ENCODE measurements around the gene EIF4G1.

EIF4G1 gene

DNA sequence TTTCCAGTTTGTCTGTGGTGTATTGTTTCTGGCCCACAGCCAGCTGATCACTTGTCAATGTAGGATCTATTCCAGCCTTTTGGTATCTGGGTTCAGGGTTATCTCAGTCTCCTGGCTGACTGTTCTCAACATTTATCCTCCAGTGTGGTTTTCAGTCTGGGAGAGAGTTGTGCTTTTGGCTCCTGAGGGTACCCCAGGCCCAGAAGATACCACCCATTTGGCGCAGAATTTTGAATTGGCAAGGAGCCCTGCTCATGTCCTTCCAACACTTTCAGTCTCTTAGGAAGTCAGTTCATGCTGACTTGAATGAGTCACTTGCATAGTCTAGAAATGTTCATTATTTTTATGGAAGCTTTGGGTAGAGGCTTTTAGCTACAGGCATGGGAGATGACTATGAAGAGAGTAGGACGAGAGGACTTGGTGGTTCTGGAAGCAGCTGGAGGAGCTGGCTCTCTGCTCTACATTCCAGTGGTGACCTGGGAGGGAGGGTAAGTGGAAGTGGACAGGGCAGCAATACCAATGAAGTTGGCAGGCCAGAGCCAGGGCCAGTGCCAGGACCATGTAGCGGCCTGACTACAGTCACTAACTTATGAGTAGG is 54.3 kb downstream of the EIF4G1 start:
- no peak overlapping the region for H3K4me3 Mint-ChIP-seq
- peaks cover 20% of the 10 kb centered on the region for H3K4me1 Mint-ChIP-seq (ENCODE audit: low read depth)
- H3K27ac Mint-ChIP-seq: no peak overlapping the region
- peaks cover 46% of the 10 kb centered on the region for H3K36me3 Mint-ChIP-seq (ENCODE audit: low read depth)
- H3K27me3 Mint-ChIP-seq (ENCODE audit: low read depth): peaks cover 2% of the 10 kb centered on the region
- H3K9me3 Mint-ChIP-seq: no peaks in the 10 kb centered on the region

DNA sequence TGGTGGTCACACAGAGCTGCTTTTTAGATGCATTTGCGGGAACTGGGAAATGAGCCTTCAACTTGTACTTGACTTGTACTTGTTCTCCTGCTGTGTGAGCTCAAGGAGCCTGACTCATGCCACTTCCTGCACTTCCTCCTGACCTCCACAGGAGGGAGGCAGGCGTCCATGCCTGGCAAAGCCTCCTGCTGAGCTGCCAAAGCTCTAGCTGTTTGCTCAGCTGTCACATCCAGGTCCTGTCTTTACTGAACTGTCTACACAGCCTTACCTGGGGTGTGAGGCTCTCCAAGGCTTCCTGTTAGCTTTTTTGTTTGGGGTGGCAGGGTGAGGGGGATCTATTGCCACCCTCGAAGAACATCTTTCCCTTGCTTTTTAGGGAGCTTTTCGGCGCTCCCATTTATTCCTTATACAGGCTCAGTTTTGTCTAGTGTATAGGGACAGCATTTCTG is 57.2 kb downstream of the EIF4G1 start:
- H3K36me3 Mint-ChIP-seq (ENCODE audit: low read depth): peaks cover 31% of the 10 kb centered on the region
- H3K27ac Mint-ChIP-seq: no peak overlapping the region
- H3K9me3 Mint-ChIP-seq: no peaks in the 10 kb centered on the region
- no peak overlapping the region for H3K4me3 Mint-ChIP-seq
- peaks cover 6% of the 10 kb centered on the region for H3K4me1 Mint-ChIP-seq (ENCODE audit: low read depth)
- peaks cover 24% of the 10 kb centered on the region for H3K27me3 Mint-ChIP-seq (ENCODE audit: low read depth)

DNA sequence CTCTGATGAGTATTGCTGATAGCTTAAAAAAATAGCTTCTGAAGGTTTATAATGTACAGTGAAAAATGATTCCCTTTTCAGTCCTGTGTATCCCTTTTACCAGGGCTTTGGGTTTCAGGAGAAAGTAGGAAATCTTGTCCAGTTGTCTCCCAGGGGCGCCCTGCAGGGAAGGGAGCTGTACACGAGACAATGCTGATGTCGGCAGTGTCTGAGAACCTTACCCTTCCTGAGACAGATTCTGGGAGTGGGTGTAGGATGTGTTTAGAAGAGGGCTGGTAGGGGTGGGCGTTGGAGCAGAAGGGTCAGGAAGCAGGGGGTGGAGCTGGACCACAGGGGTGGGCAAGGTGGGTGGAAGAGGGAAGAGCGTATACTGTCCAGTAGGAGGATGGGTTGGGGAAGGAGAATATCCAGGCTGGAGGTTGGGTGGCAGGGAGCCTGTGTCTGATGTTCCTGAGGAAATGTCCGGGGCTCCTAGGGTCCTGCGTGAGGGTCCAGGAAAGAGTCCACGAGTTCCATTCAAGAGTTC is 58.0 kb downstream of the EIF4G1 start:
- Mint-ChIP-seq H3K36me3 (ENCODE audit: low read depth) (peaks cover 24% of the 10 kb centered on the region), H3K4me3 (no peak overlapping the region), H3K27ac (no peak overlapping the region), H3K9me3 (no peaks in the 10 kb centered on the region), H3K4me1 (ENCODE audit: low read depth) (peaks cover 4% of the 10 kb centered on the region), H3K27me3 (ENCODE audit: low read depth) (peaks cover 32% of the 10 kb centered on the region)

DNA sequence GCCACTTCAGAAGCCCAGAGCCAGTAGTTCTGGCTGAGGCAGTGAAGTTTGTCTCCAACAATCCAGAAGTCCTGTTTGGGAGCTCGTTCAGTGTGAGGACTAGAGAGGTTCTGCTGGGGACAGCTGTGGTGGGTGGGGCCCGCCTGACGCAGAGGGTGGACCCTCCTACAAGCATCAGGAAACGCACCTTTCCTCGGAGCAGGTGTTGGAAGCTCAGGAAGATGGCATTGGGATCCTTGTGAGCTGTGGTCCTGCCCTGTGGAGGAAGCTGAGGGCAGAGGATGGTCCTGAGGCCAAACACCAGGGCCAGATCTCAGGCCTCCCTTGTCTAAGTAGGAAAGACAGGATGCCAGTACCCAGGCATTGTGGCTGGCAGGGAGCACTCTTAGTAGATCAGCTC is 58.5 kb downstream of the EIF4G1 start:
- Mint-ChIP-seq H3K27me3 (ENCODE audit: low read depth) (peaks cover 37% of the 10 kb centered on the region), H3K9me3 (no peaks in the 10 kb centered on the region), H3K36me3 (ENCODE audit: low read depth) (peaks cover 20% of the 10 kb centered on the region), H3K27ac (no peak overlapping the region), H3K4me3 (no peak overlapping the region), H3K4me1 (ENCODE audit: low read depth) (peaks cover 4% of the 10 kb centered on the region)

DNA sequence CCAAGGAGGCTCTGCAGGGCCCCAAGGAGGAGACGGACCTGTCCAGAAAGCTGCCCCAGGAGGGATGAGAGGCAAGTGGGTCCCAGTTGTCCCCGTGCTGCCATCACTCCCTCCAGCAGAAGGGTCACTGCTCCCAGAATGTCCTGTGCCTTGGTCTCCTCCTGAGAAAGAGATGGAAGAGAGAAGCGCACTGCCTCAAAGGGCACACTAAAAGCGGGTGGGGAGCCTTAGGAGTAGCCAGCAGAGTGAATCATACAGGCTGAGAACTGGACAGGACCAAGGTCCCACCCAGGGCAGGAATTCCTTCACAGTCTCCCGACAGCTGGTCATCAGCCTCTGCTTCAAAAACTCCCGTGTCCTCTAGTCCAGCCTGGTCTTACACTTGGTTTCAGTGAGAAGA is 59.0 kb downstream of the EIF4G1 start:
- Mint-ChIP-seq H3K4me1 (ENCODE audit: low read depth) (peaks cover 4% of the 10 kb centered on the region), H3K27ac (no peak overlapping the region), H3K36me3 (ENCODE audit: low read depth) (peaks cover 16% of the 10 kb centered on the region), H3K4me3 (no peak overlapping the region), H3K27me3 (ENCODE audit: low read depth) (peaks cover 42% of the 10 kb centered on the region), H3K9me3 (no peaks in the 10 kb centered on the region)

DNA sequence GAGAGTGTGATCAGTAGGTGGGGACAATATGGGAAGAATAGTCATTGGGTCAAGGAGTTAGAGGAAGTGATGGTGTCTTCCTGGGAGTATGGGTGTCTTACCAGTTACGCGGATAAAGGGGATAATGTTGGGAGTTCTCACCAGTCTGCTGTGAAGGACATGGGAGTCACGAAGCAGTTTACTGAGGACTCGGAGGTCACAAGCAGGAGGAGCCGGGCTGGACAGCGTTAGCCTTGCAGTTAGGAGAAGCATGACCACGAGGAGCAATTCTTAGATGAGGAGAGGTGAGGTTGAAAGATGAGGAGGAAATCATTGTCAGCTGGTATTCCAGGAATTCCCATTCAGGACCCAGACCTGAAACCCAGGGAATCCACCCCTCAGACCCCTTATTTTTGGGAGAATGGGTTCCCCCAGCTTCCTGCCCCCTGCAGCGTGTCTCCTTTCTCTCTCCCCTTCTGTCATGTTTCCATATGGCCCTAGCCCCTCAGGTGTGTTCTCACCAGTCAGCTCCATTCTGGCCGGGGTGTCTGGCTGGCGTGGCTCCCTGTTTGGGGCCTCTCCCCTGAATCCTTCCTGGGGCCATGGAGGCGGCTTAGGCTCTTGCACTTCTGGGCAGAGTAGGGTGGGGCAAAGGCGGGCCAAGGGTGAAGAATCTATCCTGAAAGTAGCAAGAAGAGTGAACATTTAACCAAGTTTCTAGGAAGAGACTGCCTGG is 61.5 kb downstream of the EIF4G1 start:
- H3K4me3 Mint-ChIP-seq: no peak overlapping the region
- H3K27me3 Mint-ChIP-seq (ENCODE audit: low read depth): peaks cover 57% of the 10 kb centered on the region
- H3K27ac Mint-ChIP-seq: no peak overlapping the region
- H3K4me1 Mint-ChIP-seq (ENCODE audit: low read depth): peaks cover 5% of the 10 kb centered on the region
- peaks cover 3% of the 10 kb centered on the region for H3K36me3 Mint-ChIP-seq (ENCODE audit: low read depth)
- H3K9me3 Mint-ChIP-seq: no peaks in the 10 kb centered on the region

DNA sequence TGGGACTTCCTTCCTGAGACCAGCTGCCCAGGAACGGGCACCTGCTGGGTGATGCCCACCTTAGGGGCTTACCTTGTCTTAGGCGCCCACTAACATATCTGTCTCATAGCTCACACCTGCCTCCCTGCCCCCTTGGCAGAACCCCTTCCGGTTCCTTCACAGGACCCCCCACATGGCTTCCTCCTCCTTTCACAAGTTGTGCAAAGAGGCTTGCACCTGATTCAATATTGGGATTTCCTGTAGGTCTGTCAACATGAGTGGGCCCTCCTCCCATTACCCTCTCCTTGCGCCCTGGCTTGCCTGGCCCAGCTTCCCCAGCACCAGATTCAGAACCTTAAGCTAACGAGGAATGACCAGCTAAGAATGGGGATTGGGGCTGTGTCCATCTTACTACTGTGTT is 63.0 kb downstream of the EIF4G1 start:
- Mint-ChIP-seq H3K4me3 (no peak overlapping the region), H3K27ac (no peak overlapping the region), H3K36me3 (ENCODE audit: low read depth) (no peaks in the 10 kb centered on the region), H3K4me1 (ENCODE audit: low read depth) (peaks cover 2% of the 10 kb centered on the region), H3K9me3 (no peaks in the 10 kb centered on the region), H3K27me3 (ENCODE audit: low read depth) (peaks cover 69% of the 10 kb centered on the region)

DNA sequence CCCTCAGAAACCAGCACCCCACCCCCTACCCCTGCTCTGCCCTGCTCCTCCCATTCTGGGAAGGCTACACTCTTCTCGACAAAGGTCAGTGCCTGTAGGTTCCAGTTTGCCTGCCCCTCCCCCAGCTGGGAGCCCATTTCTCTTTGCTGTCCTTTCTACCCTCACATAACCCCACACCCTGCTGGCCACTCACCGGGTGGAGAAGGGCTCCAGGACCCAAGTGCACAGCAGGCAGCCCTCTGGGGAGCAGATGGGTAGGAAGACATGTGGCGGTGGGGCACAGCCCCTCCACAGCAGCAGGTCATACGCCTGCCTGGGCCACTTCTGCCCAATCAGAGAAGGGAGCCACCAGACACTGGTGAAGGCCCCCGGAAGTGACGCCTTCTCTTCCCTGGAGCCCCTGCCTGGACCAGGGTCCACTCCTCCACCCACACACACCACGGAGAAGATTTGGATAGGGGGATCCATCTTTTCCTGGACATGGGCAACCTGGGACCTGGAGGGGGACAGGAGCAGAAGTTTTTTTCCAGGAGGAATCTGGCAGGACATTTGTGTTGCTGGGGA is 63.6 kb downstream of the EIF4G1 start, which contains the start of gene THPO:
Gene THPO (minus strand): TSS at position 326 of the 564 bp plus-strand sequence. CDS start 1,948 bp downstream, outside the sequence.
- no peaks in the 10 kb centered on the region for H3K9me3 Mint-ChIP-seq

DNA sequence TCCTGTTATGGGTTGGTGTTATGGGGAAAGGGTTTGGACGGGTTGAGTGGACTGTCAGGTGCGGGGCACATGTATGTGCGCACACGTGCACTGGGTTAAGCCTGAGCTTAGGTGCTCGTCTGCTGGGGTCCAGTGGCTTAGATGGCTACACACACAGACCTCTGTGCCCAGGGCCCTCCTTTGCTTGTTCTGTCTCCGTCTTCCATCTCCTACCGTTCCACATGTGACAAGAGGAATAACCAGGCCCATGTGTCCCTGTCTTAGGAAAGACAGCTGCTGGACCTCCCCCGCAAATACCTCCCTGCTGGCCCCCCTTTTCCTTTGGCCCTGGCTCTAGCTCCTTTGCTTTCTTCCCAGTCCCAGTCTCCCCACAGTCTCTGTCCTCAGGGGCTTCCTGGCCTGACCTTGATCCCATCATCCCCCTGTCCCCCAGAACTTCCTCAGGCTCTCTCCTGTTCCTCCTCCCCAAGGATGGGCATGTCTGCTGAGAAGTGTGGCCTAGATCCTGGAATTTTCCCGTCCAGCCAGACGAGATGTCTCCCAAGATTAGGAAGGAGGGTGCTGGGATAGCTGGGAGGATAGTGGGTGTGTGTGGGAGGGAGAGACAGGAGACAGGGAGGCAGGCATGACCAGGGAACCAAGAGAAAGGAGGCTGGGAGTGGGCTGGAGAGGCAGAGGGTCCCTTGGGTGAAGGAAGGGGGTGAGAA is 64.4 kb downstream of the EIF4G1 start:
- Mint-ChIP-seq H3K4me1 (ENCODE audit: low read depth) (peaks cover 2% of the 10 kb centered on the region), H3K4me3 (peak overlapping the region; percentile 64), H3K27me3 (ENCODE audit: low read depth) (peaks cover 72% of the 10 kb centered on the region), H3K27ac (no peak overlapping the region), H3K9me3 (no peaks in the 10 kb centered on the region), H3K36me3 (ENCODE audit: low read depth) (no peaks in the 10 kb centered on the region)

More for the DNA sequence above, 63.6 kb downstream of the EIF4G1 start, which contains the start of gene THPO:
- no peaks in the 10 kb centered on the region for H3K36me3 Mint-ChIP-seq (ENCODE audit: low read depth)
- H3K27me3 Mint-ChIP-seq (ENCODE audit: low read depth): peaks cover 73% of the 10 kb centered on the region
- H3K4me1 Mint-ChIP-seq (ENCODE audit: low read depth): peaks cover 2% of the 10 kb centered on the region
- H3K4me3 Mint-ChIP-seq: peak within 1 kb of the TSS; percentile 64
- H3K27ac Mint-ChIP-seq: no peak within 1 kb of the TSS

DNA sequence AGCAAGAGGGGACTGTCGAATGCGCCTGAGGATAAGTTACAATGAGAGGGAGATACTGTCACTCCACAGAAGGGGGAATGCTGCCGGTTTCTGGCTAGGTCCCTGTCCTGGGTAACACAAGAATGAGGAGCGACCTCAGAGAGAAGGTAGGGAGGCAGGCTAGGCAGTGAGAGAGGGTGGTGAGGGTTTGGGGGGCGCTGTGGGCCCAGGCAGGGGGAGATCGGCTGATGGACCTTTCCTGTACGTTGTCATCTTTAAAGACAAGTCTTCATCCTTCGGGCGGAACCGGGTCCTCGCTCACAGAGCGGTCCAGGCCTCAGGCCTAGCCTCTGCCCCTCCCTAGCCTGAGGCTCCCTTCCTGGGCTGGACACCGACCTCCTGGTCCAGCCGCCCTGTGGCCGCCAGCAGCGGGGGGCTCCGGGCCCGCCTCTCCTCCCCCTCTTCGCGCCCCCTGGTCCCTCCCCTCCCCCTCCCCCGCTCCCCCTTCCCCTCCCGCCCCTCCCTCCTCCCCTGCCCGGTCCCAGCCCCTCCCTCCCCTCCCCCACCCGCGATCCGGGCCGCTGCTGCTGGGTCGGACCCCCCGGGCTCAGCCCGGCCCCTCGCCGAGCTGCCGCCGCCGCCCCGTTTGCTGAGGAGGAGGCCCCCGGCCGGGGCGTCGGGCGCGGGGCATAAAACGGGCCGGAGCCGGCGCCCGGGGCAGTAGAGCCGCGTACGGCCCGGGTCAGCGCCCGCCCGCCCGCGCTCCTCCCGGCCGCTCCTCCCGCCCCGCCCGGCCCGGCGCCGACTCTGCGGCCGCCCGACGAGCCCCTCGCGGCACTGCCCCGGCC is 65.2 kb downstream of the EIF4G1 start, which contains the start of gene CHRD:
Gene CHRD (plus strand): TSS at position 697 of the 827 bp plus-strand sequence. CDS start 265 bp downstream, outside the sequence.
- H3K4me3 Mint-ChIP-seq: peak within 1 kb of the TSS; percentile 64
- peaks cover 74% of the 10 kb centered on the region for H3K27me3 Mint-ChIP-seq (ENCODE audit: low read depth)
- H3K27ac Mint-ChIP-seq: no peak within 1 kb of the TSS
- no peaks in the 10 kb centered on the region for H3K36me3 Mint-ChIP-seq (ENCODE audit: low read depth)
- H3K9me3 Mint-ChIP-seq: no peaks in the 10 kb centered on the region
- H3K4me1 Mint-ChIP-seq (ENCODE audit: low read depth): peaks cover 2% of the 10 kb centered on the region

DNA sequence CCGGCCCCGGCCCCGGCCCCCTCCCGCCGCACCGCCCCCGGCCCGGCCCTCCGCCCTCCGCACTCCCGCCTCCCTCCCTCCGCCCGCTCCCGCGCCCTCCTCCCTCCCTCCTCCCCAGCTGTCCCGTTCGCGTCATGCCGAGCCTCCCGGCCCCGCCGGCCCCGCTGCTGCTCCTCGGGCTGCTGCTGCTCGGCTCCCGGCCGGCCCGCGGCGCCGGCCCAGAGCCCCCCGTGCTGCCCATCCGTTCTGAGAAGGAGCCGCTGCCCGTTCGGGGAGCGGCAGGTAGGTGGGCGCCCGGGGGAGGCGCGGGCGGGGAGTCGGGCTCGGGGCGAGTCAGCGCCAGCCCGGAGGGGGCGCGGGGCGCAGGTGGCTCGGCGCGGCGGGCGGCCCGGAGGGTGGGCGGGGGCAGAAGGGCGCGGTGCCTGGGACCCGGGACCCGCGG is 65.8 kb downstream of the EIF4G1 start:
- Mint-ChIP-seq H3K4me3 (no peak overlapping the region), H3K27me3 (ENCODE audit: low read depth) (peaks cover 76% of the 10 kb centered on the region), H3K27ac (no peak overlapping the region), H3K36me3 (ENCODE audit: low read depth) (no peaks in the 10 kb centered on the region), H3K9me3 (no peaks in the 10 kb centered on the region), H3K4me1 (ENCODE audit: low read depth) (peaks cover 2% of the 10 kb centered on the region)

DNA sequence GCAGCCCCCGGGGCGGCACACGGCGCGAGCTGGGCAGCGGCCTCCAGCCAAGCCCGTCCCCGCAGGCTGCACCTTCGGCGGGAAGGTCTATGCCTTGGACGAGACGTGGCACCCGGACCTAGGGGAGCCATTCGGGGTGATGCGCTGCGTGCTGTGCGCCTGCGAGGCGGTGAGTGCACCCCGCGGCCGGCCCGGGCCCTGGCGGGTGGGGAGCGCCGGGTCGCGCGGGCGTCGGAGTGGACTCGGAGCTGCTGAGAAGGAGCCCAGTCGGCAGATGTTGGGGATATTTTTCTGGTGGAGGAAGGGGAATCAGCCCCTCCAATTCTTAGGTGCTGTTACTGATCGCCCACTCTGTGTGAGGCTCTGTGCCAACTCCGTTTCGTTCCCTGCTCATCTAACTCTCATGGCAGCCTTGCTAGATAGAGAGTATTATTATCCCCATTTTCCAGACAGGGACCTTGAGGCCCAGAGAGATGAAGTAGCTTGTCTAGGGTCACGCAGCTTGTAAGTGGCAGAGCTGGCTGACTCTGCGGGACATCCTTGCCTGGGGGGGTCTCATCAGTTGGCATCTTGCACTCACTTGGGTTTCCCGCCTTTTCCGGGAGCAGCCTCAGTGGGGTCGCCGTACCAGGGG is 66.3 kb downstream of the EIF4G1 start:
- peaks cover 2% of the 10 kb centered on the region for H3K4me1 Mint-ChIP-seq (ENCODE audit: low read depth)
- peaks cover 70% of the 10 kb centered on the region for H3K27me3 Mint-ChIP-seq (ENCODE audit: low read depth)
- H3K27ac Mint-ChIP-seq: no peak overlapping the region
- H3K4me3 Mint-ChIP-seq: peak overlapping the region; percentile 28
- H3K36me3 Mint-ChIP-seq (ENCODE audit: low read depth): no peaks in the 10 kb centered on the region
- no peaks in the 10 kb centered on the region for H3K9me3 Mint-ChIP-seq
